ENCODE data around the gene GCSH. TPM values are rescaled to one million over a fixed set of nuclear protein-coding genes. Genes with fewer than 3 reads are reported as not detected.

The GCSH gene
- total RNA-seq, 2 experiments from 2014 or later, result 11.7 to 42.5 TPM

DNA sequence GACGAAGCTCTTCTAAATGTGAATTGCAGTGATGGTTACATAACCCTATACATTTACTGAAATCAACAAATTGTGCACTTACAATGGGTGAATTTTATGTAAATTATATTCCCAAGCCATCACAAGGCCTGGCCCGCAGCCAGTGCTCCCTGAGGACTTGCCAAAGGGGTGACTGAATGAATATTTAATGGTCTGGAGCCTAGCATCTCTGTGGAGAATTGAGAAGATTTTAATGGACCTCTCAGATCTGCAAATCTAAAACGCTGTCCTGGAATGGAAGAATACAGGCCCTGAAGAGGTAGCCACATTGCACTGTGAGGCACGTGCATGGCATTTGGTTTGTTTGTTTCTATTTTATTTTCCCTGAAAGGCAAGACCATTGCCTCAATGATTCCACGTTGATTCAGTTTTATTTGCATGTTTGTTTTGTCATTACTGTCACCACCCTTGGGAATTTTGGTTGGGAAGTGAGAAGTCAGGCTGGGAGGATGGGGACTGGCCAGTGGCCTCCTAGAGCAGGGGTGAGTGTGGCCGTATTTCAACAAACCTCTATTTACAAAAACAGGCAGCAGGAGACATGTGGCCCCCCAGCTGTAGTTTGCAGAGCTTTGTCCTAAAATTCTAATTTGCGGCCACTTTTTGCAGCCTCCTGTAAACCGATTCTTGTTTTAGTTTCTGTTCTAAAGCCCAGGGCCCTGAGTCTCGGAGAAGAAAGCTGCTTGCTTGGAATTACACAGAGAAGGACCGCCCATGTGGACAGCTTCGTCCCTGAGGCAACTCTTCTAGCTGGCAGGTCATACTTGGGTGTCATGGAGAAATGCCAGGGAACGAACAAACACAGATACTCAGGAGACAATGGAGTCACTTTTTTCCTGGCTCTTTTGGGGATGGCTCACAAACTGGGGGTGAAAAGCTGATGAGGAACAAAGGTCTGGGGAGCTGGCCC, 40.5 kb upstream of the GCSH start:
- no TSS peak for BruUV-seq (replicated peaks)
- TF ChIP-seq, protein P1, sequence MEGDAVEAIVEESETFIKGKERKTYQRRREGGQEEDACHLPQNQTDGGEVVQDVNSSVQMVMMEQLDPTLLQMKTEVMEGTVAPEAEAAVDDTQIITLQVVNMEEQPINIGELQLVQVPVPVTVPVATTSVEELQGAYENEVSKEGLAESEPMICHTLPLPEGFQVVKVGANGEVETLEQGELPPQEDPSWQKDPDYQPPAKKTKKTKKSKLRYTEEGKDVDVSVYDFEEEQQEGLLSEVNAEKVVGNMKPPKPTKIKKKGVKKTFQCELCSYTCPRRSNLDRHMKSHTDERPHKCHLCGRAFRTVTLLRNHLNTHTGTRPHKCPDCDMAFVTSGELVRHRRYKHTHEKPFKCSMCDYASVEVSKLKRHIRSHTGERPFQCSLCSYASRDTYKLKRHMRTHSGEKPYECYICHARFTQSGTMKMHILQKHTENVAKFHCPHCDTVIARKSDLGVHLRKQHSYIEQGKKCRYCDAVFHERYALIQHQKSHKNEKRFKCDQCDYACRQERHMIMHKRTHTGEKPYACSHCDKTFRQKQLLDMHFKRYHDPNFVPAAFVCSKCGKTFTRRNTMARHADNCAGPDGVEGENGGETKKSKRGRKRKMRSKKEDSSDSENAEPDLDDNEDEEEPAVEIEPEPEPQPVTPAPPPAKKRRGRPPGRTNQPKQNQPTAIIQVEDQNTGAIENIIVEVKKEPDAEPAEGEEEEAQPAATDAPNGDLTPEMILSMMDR (conservative IDR thresholded peaks at IDR 0.05; ENCODE audit: low read length), result no peak
- no peak for TF ChIP-seq EZH2phosphoT487 (IDR thresholded peaks at IDR 0.05; ENCODE audit: borderline replicate concordance, low read depth, low read length)
- POLR2A ChIA-PET, result no interaction called here
- H3K9me3 ChIP-seq (ENCODE audit: low read length), result no peaks in the 10 kb centered on the region
- H3K27ac ChIP-seq (ENCODE audit: low read depth, low read length, poor library complexity, severe bottlenecking), result no peak overlapping the region
- H3K9me2 ChIP-seq (ENCODE audit: insufficient read depth, low read length), result no peaks in the 10 kb centered on the region
- DNase-seq (ENCODE audit: low spot score), result no peak
- no peaks in the 10 kb centered on the region for H4K20me1 ChIP-seq (ENCODE audit: insufficient read depth, low read length)
- no peaks in the 10 kb centered on the region for H3K79me2 ChIP-seq (ENCODE audit: insufficient read depth, low read depth, low read length)
- intact Hi-C loops (cut with micrococcal nuclease; ENCODE audit: unreplicated experiment), result no loop called here
- H3K4me2 ChIP-seq (ENCODE audit: low read length), result no peak overlapping the region
- no peaks in the 10 kb centered on the region for H3K36me3 ChIP-seq (ENCODE audit: insufficient read depth, low read length)
- CTCF ChIA-PET (ENCODE audit: unreplicated experiment), result no interaction called here
- H3K4me1 ChIP-seq (ENCODE audit: insufficient read depth, low read length, poor library complexity, severe bottlenecking), result no peaks in the 10 kb centered on the region
- no peak overlapping the region for H2AFZ ChIP-seq (ENCODE audit: low read length)
- no peak overlapping the region for H3K4me3 ChIP-seq (ENCODE audit: low read depth, low read length, poor library complexity, severe bottlenecking)

DNA sequence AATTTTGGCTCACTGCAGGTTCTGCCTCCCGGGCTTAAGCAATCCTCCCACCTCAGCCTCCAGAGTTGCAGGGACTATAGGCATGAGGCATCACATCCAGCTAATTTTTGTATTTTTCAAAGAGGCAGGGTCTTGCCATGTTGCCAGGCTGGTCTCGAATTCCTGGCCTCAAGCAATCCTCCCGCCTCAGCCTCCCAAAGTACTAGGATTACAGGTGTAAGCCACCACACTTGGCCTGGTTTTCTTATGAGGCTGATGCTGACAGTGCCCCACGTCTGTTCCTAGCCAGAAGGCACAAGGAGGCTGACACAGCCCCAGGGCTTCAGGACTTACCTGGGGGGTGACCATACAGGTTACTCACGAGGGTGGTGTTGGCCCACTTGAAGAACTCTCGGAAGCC, 33.9 kb upstream of the GCSH start:
- H3K27ac ChIP-seq (ENCODE audit: low read depth, low read length, poor library complexity, severe bottlenecking), result no peak overlapping the region
- POLR2A ChIA-PET, result no interaction called here
- no peak overlapping the region for H3K4me2 ChIP-seq (ENCODE audit: low read length)
- H4K20me1 ChIP-seq (ENCODE audit: insufficient read depth, low read length), result no peaks in the 10 kb centered on the region
- no peak for DNase-seq (ENCODE audit: low spot score)
- H3K4me1 ChIP-seq (ENCODE audit: insufficient read depth, low read length, poor library complexity, severe bottlenecking), result no peaks in the 10 kb centered on the region
- H3K4me3 ChIP-seq (ENCODE audit: low read depth, low read length, poor library complexity, severe bottlenecking), result no peak overlapping the region
- CTCF ChIA-PET (ENCODE audit: unreplicated experiment), result no interaction called here
- H2AFZ ChIP-seq (ENCODE audit: low read length), result no peak overlapping the region
- no TSS peak for BruUV-seq (replicated peaks)
- H3K9me2 ChIP-seq (ENCODE audit: insufficient read depth, low read length), result no peaks in the 10 kb centered on the region
- no peaks in the 10 kb centered on the region for H3K9me3 ChIP-seq (ENCODE audit: low read length)
- TF ChIP-seq, protein P1 (conservative IDR thresholded peaks at IDR 0.05; ENCODE audit: low read length), result no peak
- no peak for TF ChIP-seq EZH2phosphoT487 (IDR thresholded peaks at IDR 0.05; ENCODE audit: borderline replicate concordance, low read depth, low read length)
- H3K36me3 ChIP-seq (ENCODE audit: insufficient read depth, low read length), result no peaks in the 10 kb centered on the region
- no peaks in the 10 kb centered on the region for H3K79me2 ChIP-seq (ENCODE audit: insufficient read depth, low read depth, low read length)
- intact Hi-C loops (cut with micrococcal nuclease; ENCODE audit: unreplicated experiment), result no loop called here
